GM19035 (cell line): ENCODE measurements around the gene HLA-DQB2.
"Not testable (repeated sequence)": the region's sequence is repeated elsewhere in the genome, so short reads cannot be mapped to it uniquely, and the experiment has no call there.

Experiments used
- ATAC-seq: cut with Tn5 transposase; IDR thresholded peaks from one replicate; pipeline ENCODE4 v1.9.1; 2021; ENCODE audit not compliant: unreplicated experiment

HLA-DQB2 gene

GRCh38 chr6:32763421-32763820 is at the start of gene HLA-DQB2:
TSS of gene HLA-DQB2 (minus strand) at chr6:32763532. CDS start at chr6:32763470, 62 bp downstream.
- no peak for ATAC-seq

- no peak for ATAC-seq
These were observed 45.8 kb upstream of the HLA-DQB2 start for GRCh38 chr6:32809171-32809570.

- no peak for ATAC-seq
These were observed 43.8 kb upstream of the HLA-DQB2 start for GRCh38 chr6:32807020-32807580.

- ATAC-seq = not testable (repeated sequence)
These were observed 42.1 kb upstream of the HLA-DQB2 start for GRCh38 chr6:32805404-32805803.

- ATAC-seq = no peak
These were observed 40.1 kb upstream of the HLA-DQB2 start for GRCh38 chr6:32803416-32803815.

GRCh38 chr6:32799740-32800139 is 36.4 kb upstream of the HLA-DQB2 start:
- no peak for ATAC-seq

- no peak for ATAC-seq
These were observed 35.8 kb upstream of the HLA-DQB2 start for GRCh38 chr6:32799168-32799567.

- no peak for ATAC-seq
These were observed 33.8 kb upstream of the HLA-DQB2 start for GRCh38 chr6:32796848-32797776.

GRCh38 chr6:32794510-32794909 is 31.2 kb upstream of the HLA-DQB2 start:
- ATAC-seq = no peak

- no peak for ATAC-seq
These were observed 29.6 kb upstream of the HLA-DQB2 start for GRCh38 chr6:32792901-32793435.

GRCh38 chr6:32790306-32790705 is 27.0 kb upstream of the HLA-DQB2 start:
- no peak for ATAC-seq

GRCh38 chr6:32785781-32786533 is 22.6 kb upstream of the HLA-DQB2 start:
- no peak for ATAC-seq

GRCh38 chr6:32782923-32783322 is 19.6 kb upstream of the HLA-DQB2 start:
- not testable (repeated sequence) for ATAC-seq

- ATAC-seq = no peak
These were observed 15.7 kb upstream of the HLA-DQB2 start for GRCh38 chr6:32779036-32779435.

GRCh38 chr6:32775071-32775470 is 11.7 kb upstream of the HLA-DQB2 start:
- ATAC-seq = no peak

- ATAC-seq = no peak
These were observed 11.1 kb upstream of the HLA-DQB2 start for GRCh38 chr6:32774426-32774825.

- no peak for ATAC-seq
These were observed 9.3 kb upstream of the HLA-DQB2 start for GRCh38 chr6:32772656-32773055.

GRCh38 chr6:32764048-32764447 is 716 bp upstream of the HLA-DQB2 start:
- no peak for ATAC-seq

- no peak for ATAC-seq
These were observed 1.8 kb downstream of the HLA-DQB2 start for GRCh38 chr6:32761548-32761947.

GRCh38 chr6:32761072-32761471 is 2.3 kb downstream of the HLA-DQB2 start:
- ATAC-seq = no peak

GRCh38 chr6:32759669-32760068 is 3.7 kb downstream of the HLA-DQB2 start:
- no peak for ATAC-seq
